Kidney epithelial cell (primary cell): ENCODE measurements around the gene PCNT. TPM values are rescaled to one million over a fixed set of nuclear protein-coding genes. Genes with fewer than 3 reads are reported as not detected.

Source experiments
- DNase-seq: peaks from one replicate; pipeline ENCODE4 v3.0.0-alpha.2; 2010; ENCODE audit warnings: low read depth
- H3K27me3 ChIP-seq: 2 replicates; pipeline ENCODE4 v1.6.0; 2011; ENCODE audit warnings: low read length; ENCODE audit not compliant: control insufficient read depth, insufficient read depth
- H3K36me3 ChIP-seq: 2 replicates; pipeline ENCODE4 v1.5.1; 2011; ENCODE audit warnings: low read length; ENCODE audit not compliant: control insufficient read depth, insufficient read depth
- H3K4me3 ChIP-seq: 2 replicates; pipeline ENCODE4 v1.5.1; 2011; ENCODE audit warnings: low read depth, mild to moderate bottlenecking, control low read depth, low read length
- CTCF ChIP-seq: IDR thresholded peaks from 2 replicates; pipeline ENCODE4 v1.5.1; 2011; ENCODE audit warnings: mild to moderate bottlenecking, moderate library complexity, low read length, control low read depth, inconsistent platforms; ENCODE audit not compliant: insufficient read depth, poor library complexity, severe bottlenecking
- total RNA-seq: library from RNA; depleted of rRNA; stranded (reverse); fragments of >200 nt; gene quantifications from 2 replicates; pipeline ENCODE4 v1.2.3, GENCODE V29; 2015

PCNT gene
- total RNA-seq, 1 donor from 2014 or later = 22.2 TPM

- H3K36me3 ChIP-seq = peaks cover 1% of the 10 kb centered on the region
- no peak for TF ChIP-seq CTCF
- H3K27me3 ChIP-seq = no peaks in the 10 kb centered on the region
- H3K4me3 ChIP-seq = no peak overlapping the region
- DNase-seq = no peak
Observed at GRCh38 chr21:46421191-46421750, 97.3 kb downstream of the PCNT start.

GRCh38 chr21:46421756-46422555 is 98.0 kb downstream of the PCNT start:
- Histone ChIP-seq H3K36me3 (peaks cover 1% of the 10 kb centered on the region), H3K4me3 (no peak overlapping the region), H3K27me3 (no peaks in the 10 kb centered on the region)
- TF ChIP-seq CTCF = no peak
- DNase-seq = no peak

- Histone ChIP-seq H3K4me3 (no peak overlapping the region), H3K27me3 (no peaks in the 10 kb centered on the region), H3K36me3 (peaks cover 1% of the 10 kb centered on the region)
- DNase-seq = no peak
- no peak for TF ChIP-seq CTCF
Observed at GRCh38 chr21:46422636-46423241, 98.8 kb downstream of the PCNT start.

- H3K4me3 ChIP-seq = no peak overlapping the region
- no peak for TF ChIP-seq CTCF
- no peaks in the 10 kb centered on the region for H3K27me3 ChIP-seq
- no peak for DNase-seq
- H3K36me3 ChIP-seq = peaks cover 1% of the 10 kb centered on the region
Observed at GRCh38 chr21:46423546-46424038, 99.6 kb downstream of the PCNT start.

GRCh38 chr21:46424039-46424591 is 100.2 kb downstream of the PCNT start:
- Histone ChIP-seq H3K4me3 (no peak overlapping the region), H3K36me3 (peaks cover 1% of the 10 kb centered on the region), H3K27me3 (no peaks in the 10 kb centered on the region)
- TF ChIP-seq CTCF = no peak
- DNase-seq = no peak
